ENCODE measurements around the gene HSD17B8. TPM values are rescaled to one million over a fixed set of nuclear protein-coding genes. Genes with fewer than 3 reads are reported as not detected.
A peak's percentile ranks its signal among the peaks of the same experiment; 100 is the strongest.

Gene HSD17B8
- total RNA-seq, 4 donors from 2014 or later, result 7.9 to 28.3 (median 14.3) TPM

DNA sequence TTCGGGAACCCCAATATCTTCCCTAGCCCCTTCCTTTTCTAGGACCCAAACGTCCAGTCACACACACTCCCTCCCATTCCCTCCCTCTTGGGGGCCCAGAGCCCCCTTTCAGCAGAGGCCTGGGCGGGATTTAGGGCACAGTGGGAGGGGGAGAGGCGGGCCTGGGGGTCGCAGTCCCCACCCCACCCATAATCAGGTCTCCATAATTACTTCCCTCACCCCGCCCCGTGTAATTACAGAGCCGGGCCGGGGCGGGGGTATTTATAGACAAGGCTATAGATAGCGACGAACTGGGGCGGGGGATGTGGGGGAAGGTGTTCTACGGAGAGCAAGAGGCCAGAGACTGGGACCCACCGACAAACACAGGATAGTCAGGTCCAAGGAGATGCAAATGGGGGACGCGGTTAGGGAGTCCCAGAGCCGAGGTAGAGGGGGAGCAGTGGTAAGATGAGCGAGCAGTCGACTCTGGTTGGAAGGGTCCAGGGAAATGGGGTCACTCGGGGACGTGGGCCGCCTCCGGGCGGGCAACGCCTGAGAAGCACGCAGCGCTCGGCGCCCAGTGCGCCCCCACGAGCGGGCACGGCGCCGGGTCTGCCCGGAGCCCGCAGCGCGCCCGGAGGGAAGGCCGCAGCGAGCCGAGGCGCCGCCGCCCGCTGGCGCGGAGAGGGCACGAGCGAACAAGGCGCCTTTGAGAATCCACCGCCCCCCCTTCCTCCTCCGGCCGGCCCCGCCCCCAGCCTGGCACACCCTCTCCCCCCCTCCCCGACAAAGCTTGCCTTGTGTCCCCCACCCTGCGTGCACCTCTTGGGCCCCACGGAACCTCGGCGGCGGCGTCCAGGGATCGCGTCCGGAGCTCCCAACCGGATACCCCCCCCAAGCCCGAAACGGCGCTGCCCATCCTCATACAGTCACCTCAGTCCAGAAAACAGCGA, 11.5 kb upstream of the HSD17B8 start:
- Histone ChIP-seq H3K27me3 (no peaks in the 10 kb centered on the region), H3K9me3 (no peaks in the 10 kb centered on the region), H3K4me3 (peak overlapping the region; percentile 56 to 71 (median 58)), H3K27ac (peak overlapping the region; percentile 56 to 77 (median 65)), H3K4me1 (peaks cover 24 to 25% of the 10 kb centered on the region in 2 donors), H3K36me3 (peaks cover 0 to 30% of the 10 kb centered on the region in 2 donors)
- ATAC-seq (peak; percentile 32 to 37), DNase-seq (no peak)
- intact Hi-C loops (cut with DNase I; ENCODE audit: low total_unique reads), result no loop called here
- in situ Hi-C loops (cut with MboI; ENCODE audit: low sequenced_read_pairs in 4 of 4), result loop anchor here in 1 of 4 donors (10.0 kb wide), 1 partner anchor 52 kb away; no protein-coding TSS in a partner anchor
- no peak for TF ChIP-seq POLR2A (IDR thresholded peaks at IDR 0.05)
- TF ChIP-seq, protein P1, sequence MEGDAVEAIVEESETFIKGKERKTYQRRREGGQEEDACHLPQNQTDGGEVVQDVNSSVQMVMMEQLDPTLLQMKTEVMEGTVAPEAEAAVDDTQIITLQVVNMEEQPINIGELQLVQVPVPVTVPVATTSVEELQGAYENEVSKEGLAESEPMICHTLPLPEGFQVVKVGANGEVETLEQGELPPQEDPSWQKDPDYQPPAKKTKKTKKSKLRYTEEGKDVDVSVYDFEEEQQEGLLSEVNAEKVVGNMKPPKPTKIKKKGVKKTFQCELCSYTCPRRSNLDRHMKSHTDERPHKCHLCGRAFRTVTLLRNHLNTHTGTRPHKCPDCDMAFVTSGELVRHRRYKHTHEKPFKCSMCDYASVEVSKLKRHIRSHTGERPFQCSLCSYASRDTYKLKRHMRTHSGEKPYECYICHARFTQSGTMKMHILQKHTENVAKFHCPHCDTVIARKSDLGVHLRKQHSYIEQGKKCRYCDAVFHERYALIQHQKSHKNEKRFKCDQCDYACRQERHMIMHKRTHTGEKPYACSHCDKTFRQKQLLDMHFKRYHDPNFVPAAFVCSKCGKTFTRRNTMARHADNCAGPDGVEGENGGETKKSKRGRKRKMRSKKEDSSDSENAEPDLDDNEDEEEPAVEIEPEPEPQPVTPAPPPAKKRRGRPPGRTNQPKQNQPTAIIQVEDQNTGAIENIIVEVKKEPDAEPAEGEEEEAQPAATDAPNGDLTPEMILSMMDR (IDR thresholded peaks at IDR 0.05 in 4 of 5, conservative IDR thresholded peaks at IDR 0.05 in 1 of 5), result no peak

DNA sequence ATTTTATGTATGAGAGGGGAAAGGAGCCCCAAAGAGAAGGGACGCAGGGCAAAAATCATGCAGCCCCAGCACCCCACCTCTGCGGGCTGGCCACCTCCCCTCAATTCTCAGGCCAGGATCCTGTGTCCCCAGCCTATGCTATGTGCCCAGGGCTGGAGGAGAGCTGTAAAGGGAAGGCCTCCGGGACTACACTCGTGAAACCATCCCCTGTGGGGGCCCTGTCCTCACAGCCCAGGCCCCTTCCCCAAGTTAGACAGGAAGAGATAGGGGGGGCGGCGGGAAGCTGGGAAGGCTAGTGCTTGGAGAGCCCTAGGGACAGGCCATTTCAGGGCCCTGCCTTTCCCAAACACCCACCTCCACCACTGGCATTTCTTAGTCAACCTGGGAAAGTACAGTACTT, 10.8 kb upstream of the HSD17B8 start:
- Histone ChIP-seq H3K27me3 (no peaks in the 10 kb centered on the region), H3K36me3 (peaks cover 0 to 30% of the 10 kb centered on the region in 2 donors), H3K4me3 (peak overlapping the region; percentile 56 to 71 (median 58)), H3K9me3 (no peaks in the 10 kb centered on the region), H3K4me1 (peaks cover 26 to 28% of the 10 kb centered on the region in 2 donors), H3K27ac (peak overlapping the region; percentile 56 to 77 (median 65))
- intact Hi-C loops (cut with DNase I; ENCODE audit: low total_unique reads) (no loop called here), in situ Hi-C loops (cut with MboI; ENCODE audit: low sequenced_read_pairs in 4 of 4) (loop anchor here in 1 of 4 donors (10.0 kb wide), 1 partner anchor 51 kb away; no protein-coding TSS in a partner anchor)
- DNase-seq (no peak), ATAC-seq (no peak)
- no peak for TF ChIP-seq POLR2A (IDR thresholded peaks at IDR 0.05)
- TF ChIP-seq, protein P1 (IDR thresholded peaks at IDR 0.05 in 4 of 5, conservative IDR thresholded peaks at IDR 0.05 in 1 of 5), result no peak

DNA sequence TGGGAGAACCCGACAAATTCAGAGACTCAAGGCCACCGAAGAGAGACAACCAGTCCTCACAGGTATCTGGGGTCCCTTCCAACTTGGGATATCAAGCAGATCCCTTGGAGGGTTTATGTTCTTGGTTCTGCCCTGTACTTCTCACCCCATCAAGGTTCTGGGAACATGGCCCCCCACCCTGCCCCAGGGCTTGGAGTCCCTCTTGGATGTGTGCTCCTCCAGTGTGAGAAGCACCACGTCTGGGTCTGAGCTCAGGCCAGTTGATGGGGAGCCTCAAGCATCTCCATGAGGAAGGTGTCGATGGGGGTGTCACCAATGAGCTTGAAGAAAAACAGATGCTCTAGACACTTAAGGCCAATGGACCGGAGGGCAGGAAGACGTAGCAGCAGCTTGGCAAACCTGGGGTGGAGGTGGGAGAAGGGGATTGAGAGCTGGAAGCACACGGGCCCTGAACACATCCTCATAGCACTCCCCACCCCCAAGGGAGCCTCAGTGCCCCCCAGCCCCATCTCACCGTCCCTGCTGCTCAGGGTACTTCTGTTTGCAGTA, 9.9 kb upstream of the HSD17B8 start:
- intact Hi-C loops (cut with DNase I; ENCODE audit: low total_unique reads) (no loop called here), in situ Hi-C loops (cut with MboI; ENCODE audit: low sequenced_read_pairs in 4 of 4) (loop anchor here in 1 of 4 donors (10.0 kb wide), 1 partner anchor 50 kb away; no protein-coding TSS in a partner anchor)
- Histone ChIP-seq H3K9me3 (no peaks in the 10 kb centered on the region), H3K4me3 (no peak overlapping the region), H3K27me3 (no peaks in the 10 kb centered on the region), H3K4me1 (peaks cover 35 to 36% of the 10 kb centered on the region in 2 donors), H3K36me3 (peaks cover 0 to 30% of the 10 kb centered on the region in 2 donors), H3K27ac (no peak overlapping the region)
- no peak for TF ChIP-seq POLR2A (IDR thresholded peaks at IDR 0.05)
- TF ChIP-seq, protein P1 (IDR thresholded peaks at IDR 0.05 in 4 of 5, conservative IDR thresholded peaks at IDR 0.05 in 1 of 5), result no peak
- ATAC-seq (no peak), DNase-seq (no peak)

DNA sequence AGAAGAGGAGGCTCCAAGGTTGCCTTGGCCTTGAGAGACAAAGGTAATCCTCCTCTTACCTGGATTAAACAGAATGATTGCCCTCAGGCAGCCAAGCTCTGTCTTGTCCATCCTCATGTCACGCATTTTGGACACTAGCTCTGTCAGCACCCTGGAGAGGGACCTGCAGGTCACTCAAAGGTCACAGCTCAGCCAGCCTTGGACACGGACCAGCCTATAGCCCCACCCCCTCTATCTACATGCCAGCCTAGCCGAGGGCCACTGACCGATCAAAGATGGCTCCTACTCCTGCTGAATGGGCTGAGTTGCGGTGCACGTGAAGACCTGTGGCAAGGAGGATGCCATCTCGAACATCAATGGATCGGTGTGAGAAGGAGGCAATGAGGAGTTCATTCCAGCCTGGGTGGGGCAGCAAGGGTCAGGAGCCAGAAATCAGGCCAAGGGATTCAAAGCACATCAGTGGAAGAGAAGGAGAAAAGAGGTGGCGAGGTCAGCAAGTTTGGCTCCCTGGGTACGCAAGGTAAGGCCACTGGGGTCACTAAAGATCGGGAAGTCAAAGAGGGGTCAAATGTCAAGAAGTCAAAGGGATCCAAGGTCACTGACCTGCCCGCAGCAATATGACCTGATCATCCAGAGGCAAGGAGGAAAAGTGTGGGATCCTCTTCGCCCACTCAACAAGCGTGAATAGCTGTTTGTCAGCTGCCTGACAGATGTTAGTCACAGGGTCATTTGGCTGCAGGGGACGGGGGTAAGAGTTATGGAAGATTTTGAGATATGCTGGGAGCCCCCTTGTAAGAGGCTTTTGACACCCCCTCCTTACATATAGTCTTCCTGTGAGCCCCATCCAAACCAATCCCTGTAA, 8.9 kb upstream of the HSD17B8 start:
- H3K27me3 ChIP-seq, result no peaks in the 10 kb centered on the region
- intact Hi-C loops (cut with DNase I; ENCODE audit: low total_unique reads), result loop anchor here (2.0 kb wide), 1 partner anchor 77 kb away; no protein-coding TSS in a partner anchor
- H3K9me3 ChIP-seq, result no peaks in the 10 kb centered on the region
- peaks cover 0 to 30% of the 10 kb centered on the region in 2 donors for H3K36me3 ChIP-seq
- DNase-seq (no peak), ATAC-seq (no peak)
- peaks cover 37 to 38% of the 10 kb centered on the region in 2 donors for H3K4me1 ChIP-seq
- in situ Hi-C loops (cut with MboI; ENCODE audit: low sequenced_read_pairs in 4 of 4), result loop anchor here in 1 of 4 donors (10.0 kb wide), 1 partner anchor 49 kb away; no protein-coding TSS in a partner anchor
- H3K4me3 ChIP-seq, result no peak overlapping the region
- TF ChIP-seq, protein P1 (IDR thresholded peaks at IDR 0.05 in 4 of 5, conservative IDR thresholded peaks at IDR 0.05 in 1 of 5), result no peak
- no peak for TF ChIP-seq POLR2A (IDR thresholded peaks at IDR 0.05)
- H3K27ac ChIP-seq, result no peak overlapping the region

All from gastrocnemius medialis (tissue), 4 donors.